Gastroesophageal sphincter (tissue), 4 donors: Measurements from ENCODE around the gene RAE1. TPM values are rescaled to one million over a fixed set of nuclear protein-coding genes. Genes with fewer than 3 reads are reported as not detected.

ENCODE experiments used
- ATAC-seq: fragments of 150-250 bp; one replicate; pipeline ENCODE4 v1.9.1; 2016; ENCODE audit warnings: mild to moderate bottlenecking, moderate library complexity
- H3K27ac ChIP-seq, 4 donors: fragments of 200-600 bp; sonication (generic) in 3 of 4; 1 replicate in 3 of 4; 2 replicates in 1 of 4; pipeline ENCODE4 v1.5.1; 2016 to 2019
- H3K27me3 ChIP-seq: fragments of 200-600 bp; sonication (generic); one replicate; pipeline ENCODE4 v1.5.1; 2019
- H3K36me3 ChIP-seq, 2 donors: fragments of 200-600 bp; sonication (generic); one replicate each; pipeline ENCODE4 v1.5.1; 2019; ENCODE audit warnings: control low read depth in 1 of 2
- H3K4me1 ChIP-seq, 3 donors: fragments of 200-600 bp; sonication (generic); 1 replicate in 2 of 3; 2 replicates in 1 of 3; pipeline ENCODE4 v1.5.1; 2016 to 2019; ENCODE audit warnings: control low read depth in 2 of 3
- H3K4me3 ChIP-seq, 2 donors: fragments of 200-600 bp; sonication (generic); one replicate each; pipeline ENCODE4 v1.5.1; 2019; ENCODE audit warnings: mild to moderate bottlenecking in 1 of 2, moderate library complexity in 1 of 2
- H3K9me3 ChIP-seq, 3 donors: fragments of 200-600 bp; sonication (generic); one replicate each; pipeline ENCODE4 v1.5.1; 2017 to 2019; ENCODE audit warnings: control low read depth in 2 of 3
- CTCF ChIP-seq, 4 experiments: fragments of 200-600 bp in 2 of 4; fragments of 450-650 bp in 2 of 4; sonication (generic) in 1 of 4; IDR thresholded peaks; one replicate each; pipeline ENCODE4 v1.5.1; 2017 to 2019; ENCODE audit warnings: antibody characterized with exemption in 4 of 4, mild to moderate bottlenecking in 2 of 4, moderate library complexity in 2 of 4
- EP300 ChIP-seq: sonication (generic); formaldehyde crosslinking; IDR thresholded peaks from one replicate; pipeline ENCODE4 v1.6.1; 2017; ENCODE audit warnings: antibody characterized with exemption, mild to moderate bottlenecking
- POLR2A ChIP-seq, 2 donors: fragments of 450-650 bp; IDR thresholded peaks; one replicate each; pipeline ENCODE4 v1.6.1; 2017; ENCODE audit warnings: antibody characterized with exemption in 2 of 2, mild to moderate bottlenecking in 2 of 2, moderate library complexity in 1 of 2
- POLR2AphosphoS5 ChIP-seq: sonication (generic); formaldehyde crosslinking; IDR thresholded peaks from one replicate; pipeline ENCODE4 v1.6.1; 2017; ENCODE audit warnings: antibody characterized with exemption
- WGBS, 2 donors: methylation state at CpG; one replicate each; pipeline ENCODE4 v1.1.5; 2018; ENCODE audit warnings: low coverage in 1 of 2; 5-methylcytosine and 5-hydroxymethylcytosine counted together
- total RNA-seq, 4 donors: library from RNA; depleted of rRNA; stranded (reverse); fragments of >200 nt; gene quantifications; one replicate each; pipeline ENCODE4 v1.1.0, GENCODE V29; 2016

Gene RAE1
- total RNA-seq, 4 donors from 2014 or later, result 16.5 to 30.4 (median 25.1) TPM

- ATAC-seq, result no peak
- peak overlapping the region; percentile 85 to 95 (median 94) for H3K27ac ChIP-seq
- peaks cover 0 to 93% (median 71%) of the 10 kb centered on the region in 3 donors for H3K4me1 ChIP-seq
- peaks cover 0 to 25% of the 10 kb centered on the region in 2 donors for H3K36me3 ChIP-seq
- H3K27me3 ChIP-seq, result no peaks in the 10 kb centered on the region
- TF ChIP-seq EP300, result no peak
- peak; percentile 5 for TF ChIP-seq POLR2AphosphoS5
- TF ChIP-seq CTCF (IDR thresholded peaks at IDR 0.05), result peak in 1 of 4 experiments; percentile 12
- no peak for TF ChIP-seq POLR2A (IDR thresholded peaks at IDR 0.05)
- H3K9me3 ChIP-seq, result no peaks in the 10 kb centered on the region
- H3K4me3 ChIP-seq, result peak overlapping the region in 1 of 2 donors; percentile 78
- no CpG with 5 or more reads among the region's 27 CpGs for WGBS, 2 donors
These were observed 43.3 kb downstream of the RAE1 start for GRCh38 chr20:57394121-57395082.

GRCh38 chr20:57395111-57395966 lies 44.3 kb downstream of the RAE1 start:
- no peaks in the 10 kb centered on the region for H3K9me3 ChIP-seq
- peaks cover 0 to 93% (median 74%) of the 10 kb centered on the region in 3 donors for H3K4me1 ChIP-seq
- H3K27ac ChIP-seq, result peak overlapping the region; percentile 85 to 95 (median 94)
- H3K27me3 ChIP-seq, result no peaks in the 10 kb centered on the region
- WGBS, 2 donors, result 19 to 20% methylated on average over 1 to 8 of the region's 31 CpGs
- peak overlapping the region in 1 of 2 donors; percentile 78 for H3K4me3 ChIP-seq
- peaks cover 0 to 31% of the 10 kb centered on the region in 2 donors for H3K36me3 ChIP-seq
- peak; percentile 57 for ATAC-seq
- no peak for TF ChIP-seq CTCF (IDR thresholded peaks at IDR 0.05)
- TF ChIP-seq EP300, result no peak
- peak in 1 of 2 donors; percentile 23 for TF ChIP-seq POLR2A (IDR thresholded peaks at IDR 0.05)
- TF ChIP-seq POLR2AphosphoS5, result peak; percentile 80

GRCh38 chr20:57396212-57396983 lies 45.3 kb downstream of the RAE1 start:
- Histone ChIP-seq H3K4me1 (peaks cover 3 to 96% (median 79%) of the 10 kb centered on the region in 3 donors), H3K27ac (peak overlapping the region; percentile 85 to 95 (median 94)), H3K4me3 (peak overlapping the region in 1 of 2 donors; percentile 78), H3K9me3 (no peaks in the 10 kb centered on the region), H3K36me3 (peaks cover 0 to 42% of the 10 kb centered on the region in 2 donors), H3K27me3 (no peaks in the 10 kb centered on the region)
- no peak for ATAC-seq
- WGBS, 2 donors, result 62 to 83% methylated on average over 2 to 3 of the region's 16 CpGs
- no peak for TF ChIP-seq CTCF (IDR thresholded peaks at IDR 0.05)
- TF ChIP-seq POLR2AphosphoS5, result no peak
- no peak for TF ChIP-seq POLR2A (IDR thresholded peaks at IDR 0.05)
- no peak for TF ChIP-seq EP300

- H3K4me1 ChIP-seq, result peaks cover 3 to 100% (median 84%) of the 10 kb centered on the region in 3 donors
- no peak for ATAC-seq
- H3K36me3 ChIP-seq, result peaks cover 0 to 49% of the 10 kb centered on the region in 2 donors
- no peaks in the 10 kb centered on the region for H3K9me3 ChIP-seq
- peak overlapping the region in 1 of 2 donors; percentile 3 for H3K4me3 ChIP-seq
- no peak for TF ChIP-seq CTCF (IDR thresholded peaks at IDR 0.05)
- no peak for TF ChIP-seq POLR2AphosphoS5
- no peak for TF ChIP-seq EP300
- no peak for TF ChIP-seq POLR2A (IDR thresholded peaks at IDR 0.05)
- no peaks in the 10 kb centered on the region for H3K27me3 ChIP-seq
- peak overlapping the region; percentile 85 to 95 (median 94) for H3K27ac ChIP-seq
- WGBS, 2 donors, result 60% methylated on average over 1 of the region's 16 CpGs; no CpG with 5 or more reads in 1 of the 2 donors
These were observed 46.1 kb downstream of the RAE1 start for GRCh38 chr20:57396984-57397692.
